Progenitor cell of endocrine pancreas (in vitro differentiated cells): ENCODE measurements around the gene TMEM192. TPM values are rescaled to one million over a fixed set of nuclear protein-coding genes. Genes with fewer than 3 reads are reported as not detected.
"Not testable (repeated sequence)": the region's sequence is repeated elsewhere in the genome, so short reads cannot be mapped to it uniquely, and the experiment has no call there.

Source experiments
- DNase-seq: peaks from one replicate; pipeline ENCODE4 v3.0.0; 2021; ENCODE audit warnings: low spot score; ENCODE audit not compliant: unreplicated experiment
- H3K27ac Mint-ChIP-seq: 2 replicates; pipeline ENCODE4 v1.8.0; 2021; ENCODE audit warnings: mild to moderate bottlenecking, moderate library complexity, mixed read lengths
- H3K27me3 Mint-ChIP-seq: 2 replicates; pipeline ENCODE4 v1.8.0; 2021; ENCODE audit warnings: mixed read lengths
- H3K36me3 Mint-ChIP-seq: 2 replicates; pipeline ENCODE4 v1.8.0; 2022; ENCODE audit warnings: mixed read lengths; ENCODE audit not compliant: insufficient read depth
- H3K4me1 Mint-ChIP-seq: 2 replicates; pipeline ENCODE4 v1.8.0; 2021; ENCODE audit warnings: low read depth, mixed read lengths
- H3K4me3 Mint-ChIP-seq: 2 replicates; pipeline ENCODE4 v1.8.0; 2021; ENCODE audit warnings: low read depth, mild to moderate bottlenecking, moderate library complexity, mixed read lengths
- H3K9me3 Mint-ChIP-seq: 2 replicates; pipeline ENCODE4 v1.8.0; 2021; ENCODE audit warnings: low read depth, mixed read lengths
- total RNA-seq: library from RNA; stranded (reverse); gene quantifications from 2 replicates; pipeline ENCODE4 v1.2.1, GENCODE V29; 2021
- TF ChIP-seq, protein P1 (sequence below): fragments of 200-600 bp; sonication (generic); IDR thresholded peaks from one replicate; pipeline ENCODE4 v1.5.0; 2021; ENCODE audit warnings: antibody characterized with exemption, mild to moderate bottlenecking; ENCODE audit not compliant: unreplicated experiment

The TMEM192 gene
- total RNA-seq, 1 donor from 2014 or later = 8.7 TPM

DNA sequence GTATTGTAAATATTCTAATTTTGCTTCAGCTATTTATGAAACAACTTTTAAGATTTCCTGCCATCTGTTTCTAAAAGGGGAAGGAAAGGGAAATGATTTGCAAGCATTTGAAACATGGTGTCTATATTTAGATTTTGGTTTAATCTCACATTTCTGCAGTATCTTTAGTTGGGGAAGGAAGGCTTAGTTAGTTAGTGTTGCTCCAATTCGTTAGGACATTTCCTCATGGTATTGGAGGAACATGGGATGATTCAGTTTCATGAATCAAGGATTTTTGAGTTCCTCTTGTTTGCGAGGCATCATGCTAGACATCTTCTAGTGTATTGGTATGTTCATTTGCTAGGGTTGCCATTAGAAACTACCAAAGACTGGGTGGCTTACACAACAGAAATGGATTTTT, 20.5 kb upstream of the TMEM192 start:
- no peak for DNase-seq
- no peak overlapping the region for H3K27ac Mint-ChIP-seq
- TF ChIP-seq, protein P1, sequence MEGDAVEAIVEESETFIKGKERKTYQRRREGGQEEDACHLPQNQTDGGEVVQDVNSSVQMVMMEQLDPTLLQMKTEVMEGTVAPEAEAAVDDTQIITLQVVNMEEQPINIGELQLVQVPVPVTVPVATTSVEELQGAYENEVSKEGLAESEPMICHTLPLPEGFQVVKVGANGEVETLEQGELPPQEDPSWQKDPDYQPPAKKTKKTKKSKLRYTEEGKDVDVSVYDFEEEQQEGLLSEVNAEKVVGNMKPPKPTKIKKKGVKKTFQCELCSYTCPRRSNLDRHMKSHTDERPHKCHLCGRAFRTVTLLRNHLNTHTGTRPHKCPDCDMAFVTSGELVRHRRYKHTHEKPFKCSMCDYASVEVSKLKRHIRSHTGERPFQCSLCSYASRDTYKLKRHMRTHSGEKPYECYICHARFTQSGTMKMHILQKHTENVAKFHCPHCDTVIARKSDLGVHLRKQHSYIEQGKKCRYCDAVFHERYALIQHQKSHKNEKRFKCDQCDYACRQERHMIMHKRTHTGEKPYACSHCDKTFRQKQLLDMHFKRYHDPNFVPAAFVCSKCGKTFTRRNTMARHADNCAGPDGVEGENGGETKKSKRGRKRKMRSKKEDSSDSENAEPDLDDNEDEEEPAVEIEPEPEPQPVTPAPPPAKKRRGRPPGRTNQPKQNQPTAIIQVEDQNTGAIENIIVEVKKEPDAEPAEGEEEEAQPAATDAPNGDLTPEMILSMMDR = no peak
- H3K4me1 Mint-ChIP-seq = no peaks in the 10 kb centered on the region
- peaks cover 6% of the 10 kb centered on the region for H3K9me3 Mint-ChIP-seq
- peaks cover 7% of the 10 kb centered on the region for H3K27me3 Mint-ChIP-seq
- peaks cover 2% of the 10 kb centered on the region for H3K36me3 Mint-ChIP-seq
- no peak overlapping the region for H3K4me3 Mint-ChIP-seq

DNA sequence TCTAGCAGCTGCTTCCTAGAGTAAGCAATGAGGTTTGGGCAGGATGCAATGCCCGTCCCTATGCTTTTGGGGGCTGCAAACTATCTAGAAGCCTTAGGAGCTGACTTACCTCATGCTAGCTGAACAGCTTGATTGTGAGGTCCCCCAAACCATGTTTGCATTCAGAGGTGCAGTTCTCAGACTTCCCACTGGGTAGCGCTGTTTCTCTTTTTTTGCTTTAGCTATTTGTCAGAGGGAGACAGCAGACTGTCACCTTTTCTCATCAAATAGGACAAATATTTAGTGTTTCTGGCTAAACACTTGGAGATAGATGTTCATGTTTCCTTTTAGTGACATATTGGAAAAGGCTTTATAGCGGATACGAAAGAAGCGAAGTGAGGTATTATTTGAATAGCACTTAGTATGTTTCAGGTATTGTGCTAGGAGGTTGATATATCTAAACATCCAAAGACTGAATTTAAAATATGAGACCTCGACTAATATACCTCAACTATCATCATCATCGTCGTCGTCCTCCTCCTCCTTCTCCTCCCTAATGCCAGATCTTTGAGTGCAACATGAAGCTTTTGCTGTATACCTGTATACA, 18.7 kb upstream of the TMEM192 start:
- no peaks in the 10 kb centered on the region for H3K4me1 Mint-ChIP-seq
- no peaks in the 10 kb centered on the region for H3K36me3 Mint-ChIP-seq
- peak; percentile 74 for DNase-seq
- H3K27ac Mint-ChIP-seq = no peak overlapping the region
- TF ChIP-seq, protein P1 = peak; percentile 90
- H3K4me3 Mint-ChIP-seq = no peak overlapping the region
- H3K9me3 Mint-ChIP-seq = no peaks in the 10 kb centered on the region
- H3K27me3 Mint-ChIP-seq = peaks cover 7% of the 10 kb centered on the region

DNA sequence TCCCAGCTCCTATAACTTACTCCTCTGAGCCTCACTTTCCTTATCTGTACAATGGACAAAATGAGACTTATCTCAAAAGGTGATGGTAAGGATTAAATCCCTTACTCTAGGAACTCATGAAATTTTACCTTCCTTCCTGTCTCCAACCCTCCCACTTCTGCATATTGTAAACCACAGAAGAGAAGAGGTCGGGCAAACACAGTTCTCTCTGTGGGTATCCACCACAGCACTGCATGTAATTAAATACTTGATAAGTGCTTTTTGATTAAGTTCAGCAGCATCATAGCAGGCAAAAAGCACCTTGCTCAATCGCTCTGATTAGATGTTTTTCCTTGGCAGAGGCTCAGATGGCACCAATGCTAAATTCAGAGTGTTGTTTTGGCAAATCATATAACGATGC, 17.3 kb upstream of the TMEM192 start:
- no peaks in the 10 kb centered on the region for H3K4me1 Mint-ChIP-seq
- TF ChIP-seq, protein P1 = no peak
- no peaks in the 10 kb centered on the region for H3K9me3 Mint-ChIP-seq
- DNase-seq = no peak
- no peaks in the 10 kb centered on the region for H3K36me3 Mint-ChIP-seq
- H3K4me3 Mint-ChIP-seq = no peak overlapping the region
- peaks cover 7% of the 10 kb centered on the region for H3K27me3 Mint-ChIP-seq
- no peak overlapping the region for H3K27ac Mint-ChIP-seq

DNA sequence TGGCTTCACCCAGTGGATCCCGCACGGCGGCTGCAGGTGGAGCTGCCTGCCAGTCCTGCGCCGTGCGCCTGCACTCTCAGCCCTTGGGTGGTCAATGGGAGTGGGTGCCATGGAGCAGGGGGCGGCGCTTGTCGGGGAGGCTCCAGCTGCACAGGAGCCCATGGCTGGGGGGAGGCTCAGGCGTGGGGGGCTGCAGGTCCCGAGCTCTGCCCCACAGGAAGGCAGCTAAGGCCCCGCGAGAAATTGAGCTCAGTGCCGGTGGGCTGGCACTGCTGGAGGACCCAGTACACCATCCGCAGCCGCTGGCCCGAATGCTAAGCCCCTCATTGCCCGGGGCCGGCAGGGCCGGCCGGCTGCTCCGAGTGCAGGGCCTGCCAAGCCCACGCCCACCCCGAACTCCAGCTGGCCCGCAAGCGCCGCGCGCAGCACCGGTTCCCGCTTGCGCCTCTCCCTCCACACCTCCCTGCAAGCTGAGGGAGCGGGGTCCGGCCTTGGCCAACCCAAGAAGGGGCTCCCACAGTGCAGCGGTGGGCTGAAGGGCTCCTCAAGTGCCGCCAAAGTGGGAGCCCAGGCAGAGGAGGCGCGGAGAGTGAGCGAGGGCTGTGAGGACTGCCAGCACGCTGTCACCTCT, 13.3 kb upstream of the TMEM192 start:
- H3K27ac Mint-ChIP-seq, H3K9me3 Mint-ChIP-seq, DNase-seq: not testable (repeated sequence)

DNA sequence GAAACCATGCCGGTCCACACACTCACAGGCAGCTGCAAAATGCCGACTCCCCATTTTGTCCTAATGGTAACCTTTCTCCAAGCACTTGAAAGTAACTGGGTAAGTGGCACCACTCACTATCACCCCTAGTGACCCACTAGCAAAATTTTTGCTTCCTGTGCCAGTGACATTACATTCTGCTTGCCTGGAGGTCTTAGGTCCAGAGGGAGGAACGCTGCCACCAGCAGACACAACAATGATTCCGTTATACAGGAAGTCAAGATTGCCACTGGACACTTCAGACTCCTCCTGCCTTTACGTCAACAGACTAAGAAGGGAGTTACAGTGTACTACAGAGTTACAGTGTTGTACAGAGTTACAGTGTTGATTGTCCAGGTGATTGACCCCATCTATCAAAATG, 11.8 kb upstream of the TMEM192 start:
- H3K9me3 Mint-ChIP-seq = no peaks in the 10 kb centered on the region
- no peak overlapping the region for H3K27ac Mint-ChIP-seq
- H3K27me3 Mint-ChIP-seq = no peaks in the 10 kb centered on the region
- no peaks in the 10 kb centered on the region for H3K36me3 Mint-ChIP-seq
- H3K4me1 Mint-ChIP-seq = no peaks in the 10 kb centered on the region
- DNase-seq = no peak
- no peak overlapping the region for H3K4me3 Mint-ChIP-seq
- TF ChIP-seq, protein P1 = no peak

More for the DNA sequence above, 13.3 kb upstream of the TMEM192 start:
- H3K36me3 Mint-ChIP-seq, H3K27me3 Mint-ChIP-seq, H3K4me1 Mint-ChIP-seq, H3K4me3 Mint-ChIP-seq: not testable (repeated sequence)
